ENCODE measurements around the gene SP9.
"Not testable (repeated sequence)": the region's sequence is repeated elsewhere in the genome, so short reads cannot be mapped to it uniquely, and the experiment has no call there.

Gene SP9

GRCh38 chr2:174344716-174345461 lies 10.1 kb downstream of the SP9 start:
- DNase-seq, result peak; percentile 73

GRCh38 chr2:174350018-174350417 lies 15.3 kb downstream of the SP9 start:
- DNase-seq, result peak; percentile 29

GRCh38 chr2:174350593-174351181 lies 15.9 kb downstream of the SP9 start:
- no peak for DNase-seq

GRCh38 chr2:174353004-174353403 lies 18.2 kb downstream of the SP9 start:
- no peak for DNase-seq

- DNase-seq, result no peak
Observed at GRCh38 chr2:174356347-174356746, 21.6 kb downstream of the SP9 start.

GRCh38 chr2:174359663-174360062 lies 24.9 kb downstream of the SP9 start:
- not testable (repeated sequence) for DNase-seq

- no peak for DNase-seq
Observed at GRCh38 chr2:174362949-174363348, 28.2 kb downstream of the SP9 start.

- DNase-seq, result not testable (repeated sequence)
Observed at GRCh38 chr2:174363492-174364225, 28.9 kb downstream of the SP9 start.

GRCh38 chr2:174364628-174365027 lies 29.9 kb downstream of the SP9 start:
- DNase-seq, result no peak

- no peak for DNase-seq
Observed at GRCh38 chr2:174365571-174365970, 30.8 kb downstream of the SP9 start.

- DNase-seq, result no peak
Observed at GRCh38 chr2:174368691-174369090, 33.9 kb downstream of the SP9 start.

GRCh38 chr2:174376967-174377366 lies 42.2 kb downstream of the SP9 start:
- peak; percentile 30 for DNase-seq

GRCh38 chr2:174383796-174384195 lies 49.0 kb downstream of the SP9 start:
- DNase-seq, result no peak

- no peak for DNase-seq
Observed at GRCh38 chr2:174385201-174385600, 50.4 kb downstream of the SP9 start.

Data from hematopoietic multipotent progenitor cell treated with erythropoietin and hydrocortisone succinate and interleukin-3 and kit ligand, for 8 days (in vitro differentiated cells).